Neural progenitor cell (in vitro differentiated cells): Measurements from ENCODE around the gene ZIC4.

Experiments
- CTCF ChIP-seq: fragments of 200-600 bp; sonication (generic); IDR thresholded peaks from 2 replicates; pipeline ENCODE4 v1.5.1; 2017; ENCODE audit warnings: antibody characterized with exemption, mild to moderate bottlenecking
- EZH2 ChIP-seq: fragments of 200-600 bp; sonication (generic); IDR thresholded peaks from 2 replicates; pipeline ENCODE4 v1.6.1; 2017; ENCODE audit warnings: antibody characterized with exemption, mild to moderate bottlenecking, moderate library complexity

GRCh38 chr3:147336543-147337278 lies 69.6 kb downstream of the ZIC4 start:
- no peak for TF ChIP-seq CTCF
- no peak for TF ChIP-seq EZH2
